ENCODE results near the gene STEAP4.

GRCh38 chr7:88306590-88307048, at the start of gene STEAP4:
- TF ChIP-seq, protein P1, sequence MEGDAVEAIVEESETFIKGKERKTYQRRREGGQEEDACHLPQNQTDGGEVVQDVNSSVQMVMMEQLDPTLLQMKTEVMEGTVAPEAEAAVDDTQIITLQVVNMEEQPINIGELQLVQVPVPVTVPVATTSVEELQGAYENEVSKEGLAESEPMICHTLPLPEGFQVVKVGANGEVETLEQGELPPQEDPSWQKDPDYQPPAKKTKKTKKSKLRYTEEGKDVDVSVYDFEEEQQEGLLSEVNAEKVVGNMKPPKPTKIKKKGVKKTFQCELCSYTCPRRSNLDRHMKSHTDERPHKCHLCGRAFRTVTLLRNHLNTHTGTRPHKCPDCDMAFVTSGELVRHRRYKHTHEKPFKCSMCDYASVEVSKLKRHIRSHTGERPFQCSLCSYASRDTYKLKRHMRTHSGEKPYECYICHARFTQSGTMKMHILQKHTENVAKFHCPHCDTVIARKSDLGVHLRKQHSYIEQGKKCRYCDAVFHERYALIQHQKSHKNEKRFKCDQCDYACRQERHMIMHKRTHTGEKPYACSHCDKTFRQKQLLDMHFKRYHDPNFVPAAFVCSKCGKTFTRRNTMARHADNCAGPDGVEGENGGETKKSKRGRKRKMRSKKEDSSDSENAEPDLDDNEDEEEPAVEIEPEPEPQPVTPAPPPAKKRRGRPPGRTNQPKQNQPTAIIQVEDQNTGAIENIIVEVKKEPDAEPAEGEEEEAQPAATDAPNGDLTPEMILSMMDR (IDR thresholded peaks at IDR 0.05): no peak
- TF ChIP-seq CEBPB (IDR thresholded peaks at IDR 0.05) (peak in 1 of 2 experiments; percentile 30; a peak in 1 of 4 replicates), SMC3 (IDR thresholded peaks at IDR 0.05) (no peak), RAD21 (conservative IDR thresholded peaks at IDR 0.05 in 1 of 2, IDR thresholded peaks at IDR 0.05 in 1 of 2) (no peak), POLR2AphosphoS2 (conservative IDR thresholded peaks at IDR 0.05; ENCODE audit: low read length) (no peak), EP300 (IDR thresholded peaks at IDR 0.05) (no peak)
- TF ChIP-seq, protein P2, sequence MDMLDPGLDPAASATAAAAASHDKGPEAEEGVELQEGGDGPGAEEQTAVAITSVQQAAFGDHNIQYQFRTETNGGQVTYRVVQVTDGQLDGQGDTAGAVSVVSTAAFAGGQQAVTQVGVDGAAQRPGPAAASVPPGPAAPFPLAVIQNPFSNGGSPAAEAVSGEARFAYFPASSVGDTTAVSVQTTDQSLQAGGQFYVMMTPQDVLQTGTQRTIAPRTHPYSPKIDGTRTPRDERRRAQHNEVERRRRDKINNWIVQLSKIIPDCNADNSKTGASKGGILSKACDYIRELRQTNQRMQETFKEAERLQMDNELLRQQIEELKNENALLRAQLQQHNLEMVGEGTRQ (IDR thresholded peaks at IDR 0.05): no peak

Data from A549 (cell line).